HG03565 (cell line): ENCODE results near the gene SMIM7.
A peak's percentile ranks its signal among the peaks of the same experiment; 100 is the strongest.
"Not testable (repeated sequence)": the region's sequence is repeated elsewhere in the genome, so short reads cannot be mapped to it uniquely, and the experiment has no call there.

ENCODE experiments used
- ATAC-seq: cut with Tn5 transposase; IDR thresholded peaks from one replicate; pipeline ENCODE4 v1.9.1; 2021; ENCODE audit warnings: mild to moderate bottlenecking, moderate library complexity; ENCODE audit not compliant: unreplicated experiment

The SMIM7 gene

DNA sequence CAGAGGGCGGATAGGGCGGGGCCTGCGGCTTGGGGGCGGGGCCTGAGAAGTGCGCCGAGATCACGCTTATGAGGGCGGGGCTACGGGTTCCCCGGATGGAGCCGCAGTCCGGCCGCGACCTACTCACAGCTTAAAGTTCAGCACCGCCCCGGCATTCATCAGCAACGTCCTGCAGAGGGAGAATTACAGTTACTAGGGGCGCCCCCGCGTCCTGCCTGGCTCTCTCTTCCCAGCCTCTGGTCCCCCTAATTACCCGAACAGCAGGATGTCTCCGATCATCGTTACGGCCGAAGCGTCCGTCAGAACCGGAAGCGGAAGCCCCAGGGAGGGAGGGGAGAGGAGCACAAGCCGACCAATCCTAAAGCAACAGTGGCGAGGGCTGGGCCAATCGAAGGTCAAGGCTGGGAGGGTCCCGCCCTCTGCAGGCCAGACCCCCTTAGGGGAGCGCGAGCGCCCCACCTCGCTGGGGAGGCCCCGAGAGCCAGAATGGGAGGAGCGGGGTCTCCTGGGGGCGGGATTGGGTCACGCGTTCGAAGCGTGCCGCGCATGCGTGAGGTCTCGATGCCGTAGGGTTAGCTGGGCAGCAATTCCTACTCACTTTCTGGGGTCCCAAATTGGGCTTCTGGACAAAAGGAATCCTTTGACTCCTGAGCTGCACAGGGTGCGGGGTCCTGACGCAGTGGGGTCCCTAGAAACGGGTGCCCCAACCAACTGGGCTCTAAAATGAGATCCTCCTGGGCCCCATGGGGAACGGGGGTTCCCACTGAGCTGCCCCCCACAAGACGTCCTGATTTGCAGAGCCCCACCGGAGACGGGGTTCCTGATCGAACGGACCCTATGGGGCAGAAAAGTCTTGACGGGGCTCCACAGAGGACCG is at the start of gene SMIM7:
TSS of gene SMIM7 (minus strand) at position 313 of the 877 bp plus-strand sequence. CDS start at position 279, 34 bp downstream.
- peak; percentile 81 for ATAC-seq

DNA sequence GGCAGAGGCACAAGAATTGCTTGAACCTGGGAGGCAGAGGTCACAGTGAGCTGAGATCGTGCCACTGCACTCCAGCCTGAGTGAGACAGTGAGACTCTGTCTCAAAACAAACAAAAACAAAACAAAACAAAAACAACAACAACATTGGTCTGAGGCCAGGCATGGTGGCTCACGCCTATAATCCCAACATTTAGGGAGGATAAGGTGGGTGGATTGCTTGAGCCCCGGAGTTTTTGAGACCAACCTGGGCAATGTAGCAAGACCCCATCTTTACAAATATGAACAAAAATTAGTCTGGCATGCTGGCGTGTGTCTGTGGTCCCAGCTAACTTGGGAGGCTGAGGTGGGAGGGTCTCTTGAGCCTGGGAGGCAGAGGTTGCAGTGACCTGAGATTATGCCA is 43.7 kb upstream of the SMIM7 start:
- ATAC-seq = no peak

DNA sequence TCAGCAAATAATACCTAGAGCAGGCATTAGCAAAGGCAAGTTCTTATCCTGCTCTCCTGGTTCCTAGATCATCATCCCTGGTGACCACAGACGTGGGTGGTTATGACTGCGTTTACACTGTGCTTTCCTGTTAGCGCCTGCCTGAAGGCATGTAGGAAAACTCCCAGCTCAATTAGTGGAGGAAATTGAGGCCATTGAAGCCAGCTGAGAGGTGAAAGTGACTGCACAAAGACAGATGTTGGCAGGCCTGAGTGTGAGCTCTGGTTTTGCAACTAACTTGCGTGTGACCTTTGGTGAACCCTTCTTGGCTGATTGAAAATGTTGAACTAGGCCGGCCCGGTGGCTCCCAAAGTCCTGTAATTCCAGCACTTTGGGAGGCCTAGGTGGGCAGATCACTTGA is 42.2 kb upstream of the SMIM7 start:
- no peak for ATAC-seq

DNA sequence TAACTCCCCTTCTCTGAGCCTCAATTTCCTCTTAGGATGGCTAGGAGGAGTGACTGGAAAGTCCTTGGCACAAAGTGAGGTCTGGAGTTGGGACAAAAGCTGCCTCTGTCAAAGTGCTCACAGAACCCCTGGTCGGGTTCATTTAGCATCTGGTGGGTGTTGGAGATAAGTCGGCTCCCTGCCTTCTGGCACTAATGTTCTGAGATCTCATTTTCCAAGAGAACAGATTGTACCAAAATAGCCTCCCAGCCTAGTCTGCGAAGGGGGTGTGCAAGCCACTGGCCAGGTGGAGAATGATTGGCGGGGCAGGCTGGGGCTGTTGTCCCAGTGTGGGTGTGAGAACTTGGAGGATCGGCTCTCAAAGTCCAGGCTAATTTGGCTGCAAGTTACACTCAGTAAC is 39.0 kb upstream of the SMIM7 start:
- ATAC-seq = no peak

DNA sequence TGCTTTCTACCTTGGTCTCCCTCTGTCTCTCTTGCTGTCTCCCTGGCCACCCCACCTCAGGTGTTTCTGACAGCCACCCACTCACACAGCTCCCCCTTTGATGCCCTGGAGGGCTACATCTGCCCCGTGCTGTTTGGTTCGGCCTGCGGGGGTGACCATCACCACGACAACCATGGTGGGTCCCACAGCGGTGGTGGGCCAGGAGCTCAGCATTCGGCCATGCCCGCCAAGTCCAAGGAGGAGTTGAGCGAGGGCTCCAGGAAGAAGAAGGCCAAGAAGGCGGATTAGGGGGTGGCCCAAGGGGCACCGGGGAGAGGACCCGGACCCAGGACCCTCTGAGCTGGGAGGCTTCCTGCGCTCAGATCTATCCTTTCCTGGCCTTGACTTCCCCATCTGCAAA is 28.1 kb upstream of the SMIM7 start:
- ATAC-seq = no peak

DNA sequence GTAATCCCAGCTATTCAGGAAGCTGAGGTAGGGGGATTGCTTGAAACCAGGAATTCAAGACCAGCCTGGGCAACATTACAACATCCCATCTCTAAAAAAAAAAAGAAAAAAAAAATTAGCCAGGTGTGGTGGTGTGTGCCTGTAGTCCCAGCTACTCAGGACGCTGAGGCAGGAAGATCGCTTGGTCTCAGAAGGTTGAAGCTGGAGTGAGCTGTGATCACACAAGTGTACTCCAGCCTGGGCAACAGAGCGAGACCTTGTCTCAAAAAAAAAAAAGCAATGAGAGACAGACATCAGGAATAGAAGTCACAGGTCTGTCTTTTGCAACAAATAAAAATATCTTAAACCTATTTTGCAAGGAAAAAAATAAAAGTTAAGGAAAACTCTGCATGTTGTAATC is 24.3 kb upstream of the SMIM7 start:
- ATAC-seq = no peak

DNA sequence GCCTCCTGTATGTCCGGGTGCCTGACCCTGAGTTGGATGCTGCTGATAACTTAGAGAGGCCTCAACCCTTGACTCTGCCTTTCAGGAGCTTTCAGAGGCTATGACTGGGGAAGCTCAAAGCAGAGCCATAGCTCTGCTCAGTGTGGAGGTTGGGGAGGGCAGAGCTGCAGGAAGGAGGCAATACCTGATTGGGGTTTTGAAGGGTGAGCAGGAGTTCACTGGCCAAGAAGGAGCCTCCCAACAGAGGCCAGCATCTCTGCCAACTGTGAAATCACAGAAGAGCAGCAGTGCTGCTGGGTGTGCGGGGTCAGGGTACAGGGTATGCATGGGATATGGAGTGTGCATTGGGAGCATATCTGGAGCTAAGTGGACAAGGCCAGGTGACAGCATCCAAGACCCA is 22.6 kb upstream of the SMIM7 start:
- ATAC-seq = no peak

DNA sequence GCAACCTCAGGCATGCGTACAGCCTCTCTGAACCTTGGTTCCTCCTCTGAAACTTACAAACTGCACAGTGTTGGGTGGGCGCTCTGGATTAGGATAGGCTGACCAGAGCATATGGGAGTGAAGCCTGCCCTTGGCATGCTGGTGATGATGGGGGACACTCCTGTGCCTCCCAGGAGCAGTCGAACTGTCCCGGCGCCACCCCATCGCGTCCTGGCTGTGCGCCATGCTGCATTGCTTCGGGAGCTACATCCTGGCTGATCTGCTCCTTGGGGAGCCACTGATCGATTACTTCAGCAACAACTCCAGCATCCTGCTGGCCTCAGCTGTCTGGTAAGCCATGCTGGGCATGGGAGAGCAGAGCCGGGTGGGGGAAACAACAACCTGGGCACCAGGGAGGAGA is 19.9 kb upstream of the SMIM7 start:
- no peak for ATAC-seq

DNA sequence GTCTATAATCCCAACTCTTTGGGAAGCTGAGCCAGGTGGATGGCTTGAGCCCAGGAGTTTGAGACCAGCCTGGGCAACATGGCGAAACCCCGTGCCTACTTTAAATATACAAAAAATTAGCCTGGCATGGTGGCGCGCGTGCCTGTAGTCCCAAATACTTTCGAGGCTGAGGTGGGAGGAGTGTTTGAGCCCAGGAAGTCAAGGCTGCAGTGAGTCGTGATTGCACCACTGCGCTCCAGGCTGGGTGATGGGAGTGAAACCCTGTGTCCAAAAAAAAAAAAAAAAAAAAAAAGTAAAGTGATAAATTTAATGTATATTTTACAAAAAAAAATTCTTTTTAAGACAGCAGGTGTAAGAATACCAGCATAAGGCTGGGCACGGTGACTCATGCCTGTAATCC is 18.6 kb upstream of the SMIM7 start:
- ATAC-seq = no peak

DNA sequence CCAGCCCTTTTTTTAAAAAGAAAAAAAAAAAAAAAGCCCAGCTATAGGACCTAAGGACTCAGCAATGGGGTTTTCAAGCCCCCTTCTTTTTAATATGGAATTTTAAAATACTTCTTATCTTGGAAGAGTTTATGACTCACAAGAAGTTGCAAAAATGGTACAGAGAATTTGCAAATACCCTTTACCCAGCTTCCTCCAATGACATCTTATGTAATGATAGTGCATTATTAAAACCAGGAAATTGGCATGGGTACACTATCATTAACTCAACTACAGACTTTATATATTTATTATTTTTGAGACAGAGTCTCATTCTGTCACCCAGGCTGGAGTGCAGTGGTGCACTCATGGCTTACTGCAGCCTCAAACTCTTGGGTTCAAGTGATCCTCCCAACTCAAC is 17.1 kb upstream of the SMIM7 start:
- ATAC-seq = no peak

DNA sequence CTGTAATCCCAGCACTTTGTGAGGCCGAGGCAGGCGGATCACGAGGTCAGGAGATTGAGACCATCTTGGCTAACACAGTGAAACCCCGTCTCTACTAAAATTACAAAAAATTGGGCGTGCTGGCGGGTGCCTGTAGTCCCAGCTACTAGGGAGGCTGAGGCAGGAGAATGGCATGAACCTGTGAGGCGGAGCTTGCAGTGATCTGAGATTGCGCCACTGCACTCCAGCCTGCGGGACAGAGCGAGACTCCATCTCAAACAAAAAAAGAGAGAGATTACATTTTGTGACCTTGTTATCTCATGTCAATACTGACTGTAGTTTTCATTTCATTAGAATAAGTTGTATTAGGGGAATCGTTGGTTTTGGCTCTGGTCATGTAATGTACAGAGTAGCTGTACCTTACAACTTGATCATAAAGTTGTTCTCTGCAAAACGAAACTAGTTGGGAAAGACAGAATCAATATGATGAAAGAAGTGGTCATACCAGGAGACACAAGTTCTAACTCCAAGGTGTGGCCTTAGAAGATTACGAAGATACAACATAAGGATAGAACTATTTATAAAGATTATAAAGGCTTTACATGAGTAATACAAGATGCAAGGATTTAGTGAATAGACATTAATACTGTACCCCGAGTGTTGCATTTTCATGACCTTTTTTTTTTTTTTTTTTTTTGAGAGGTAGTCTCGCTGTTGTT is 16.3 kb upstream of the SMIM7 start:
- ATAC-seq = no peak

DNA sequence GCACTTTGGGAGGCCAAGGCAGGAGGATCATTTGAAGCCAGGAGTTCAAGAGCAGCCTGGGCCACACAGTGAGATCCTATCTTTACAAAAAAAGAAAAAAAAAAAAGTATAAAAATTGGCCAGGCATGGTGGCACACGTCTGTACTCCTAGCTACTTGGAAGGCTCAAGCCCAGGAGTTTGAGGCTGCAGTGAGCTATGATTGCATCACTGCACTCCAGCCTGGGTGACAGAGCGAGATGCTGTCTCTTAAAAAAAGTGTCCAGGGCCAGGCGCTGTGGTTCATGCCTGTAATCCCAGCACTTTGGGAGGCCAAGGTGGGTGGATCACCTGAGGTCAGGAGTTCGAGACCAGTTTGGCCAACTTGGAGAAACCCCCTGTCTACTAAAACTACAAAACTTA is 13.9 kb upstream of the SMIM7 start:
- not testable (repeated sequence) for ATAC-seq

DNA sequence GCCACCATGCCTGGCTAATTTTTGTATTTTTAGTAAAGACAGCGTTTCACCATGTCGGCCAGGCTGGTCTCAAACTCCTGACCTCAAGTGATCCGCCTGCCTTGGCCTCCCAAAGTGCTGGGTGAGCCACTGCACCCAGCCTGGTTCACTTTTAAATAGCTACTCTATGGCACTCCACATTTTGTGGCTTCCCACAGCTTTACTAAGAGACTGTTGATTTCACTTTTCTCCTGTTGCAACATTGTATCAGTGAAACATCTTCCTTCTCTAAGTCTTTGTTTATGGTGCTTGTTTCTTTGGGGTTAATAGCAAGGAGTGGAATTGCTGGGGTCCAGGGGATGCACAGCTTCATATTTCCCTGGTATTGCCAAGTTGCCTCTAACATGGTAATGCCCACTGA is 13.3 kb upstream of the SMIM7 start:
- no peak for ATAC-seq

DNA sequence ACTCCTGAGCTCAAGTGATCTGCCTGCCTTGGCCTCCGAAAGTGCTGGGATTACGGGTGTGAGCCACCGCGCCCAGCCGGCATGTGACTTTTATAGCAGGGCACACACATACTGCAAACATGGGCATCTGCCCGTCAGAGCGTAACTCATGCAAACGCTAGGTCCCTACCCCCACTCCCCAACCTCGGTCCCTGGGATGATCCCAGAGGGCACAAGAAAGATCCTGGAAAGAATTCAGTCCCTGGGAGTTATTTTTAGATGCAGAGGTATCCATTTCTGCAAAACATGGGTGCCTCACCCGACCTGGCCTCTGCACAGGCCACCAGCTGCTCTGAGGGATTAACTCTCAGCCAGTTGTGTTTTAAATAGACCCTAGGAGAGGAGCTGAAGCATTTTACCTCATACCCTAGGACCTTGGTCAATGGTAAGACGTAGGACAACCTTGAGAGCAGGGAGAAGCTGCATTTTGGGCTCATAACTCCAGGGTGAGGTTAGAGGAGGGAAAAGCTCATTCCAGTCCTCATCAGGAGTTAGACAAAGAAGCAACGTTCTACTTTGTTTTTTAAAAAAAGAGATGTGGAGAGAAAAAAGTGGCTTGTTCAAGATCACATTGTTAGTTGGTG is 11.8 kb upstream of the SMIM7 start:
- ATAC-seq = no peak

DNA sequence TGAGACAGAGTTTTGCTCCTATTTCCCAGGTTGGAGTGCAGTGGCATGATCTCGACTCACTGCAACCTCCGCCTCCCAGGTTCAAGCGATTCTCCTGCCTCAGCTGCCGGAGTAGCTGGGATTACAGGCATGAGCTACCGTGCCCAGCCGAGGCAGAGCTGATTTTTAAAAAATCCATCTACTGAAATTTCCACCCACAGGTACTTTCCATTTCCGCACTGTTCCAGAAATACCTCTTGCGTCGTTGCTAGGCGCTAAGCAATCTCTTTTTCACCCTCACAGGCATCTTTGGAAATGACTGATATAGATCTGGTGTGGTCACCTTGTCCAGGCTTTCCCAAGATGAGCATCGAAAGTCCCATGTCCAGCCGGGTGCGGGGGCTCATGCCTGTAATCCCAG is 10.3 kb upstream of the SMIM7 start:
- ATAC-seq = no peak

DNA sequence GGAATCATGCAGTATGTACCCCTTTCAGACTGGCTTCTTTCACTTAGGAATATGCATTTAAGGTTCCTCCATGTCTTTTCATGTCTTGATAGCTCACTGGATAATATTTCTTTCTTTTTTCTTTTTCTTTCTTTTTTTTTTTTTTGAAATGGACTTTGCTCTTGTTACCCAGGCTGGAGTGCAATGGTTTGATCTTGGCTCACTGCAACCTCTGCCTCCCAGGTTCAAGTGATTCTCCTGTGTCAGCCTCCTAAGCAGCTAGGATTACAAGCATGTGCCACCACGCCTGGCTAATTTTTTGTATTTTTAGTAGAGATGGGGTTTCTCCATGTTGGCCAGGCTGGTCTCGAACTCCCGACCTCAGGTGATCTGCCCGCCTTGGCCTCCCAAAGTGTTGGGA is 8.8 kb upstream of the SMIM7 start:
- not testable (repeated sequence) for ATAC-seq

DNA sequence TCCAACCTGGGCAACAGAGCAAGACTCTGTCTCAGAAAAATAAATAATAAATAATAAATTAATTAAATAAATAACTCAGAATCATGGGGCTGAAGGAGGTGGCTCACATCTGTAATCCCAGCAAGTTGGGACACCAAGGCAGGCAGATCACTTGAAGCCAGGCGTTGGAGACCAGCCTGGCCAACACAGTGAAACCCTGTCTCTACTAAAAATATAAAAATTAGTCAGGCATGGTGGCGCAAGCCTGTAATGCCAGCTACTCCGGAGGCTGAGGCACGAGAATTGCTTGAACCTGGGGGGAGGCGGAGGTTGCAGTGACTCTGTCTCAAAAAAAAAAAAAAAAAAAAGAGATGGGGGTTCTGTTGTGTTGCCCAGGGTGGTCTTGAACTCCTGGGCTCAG is 8.2 kb upstream of the SMIM7 start:
- ATAC-seq = no peak

DNA sequence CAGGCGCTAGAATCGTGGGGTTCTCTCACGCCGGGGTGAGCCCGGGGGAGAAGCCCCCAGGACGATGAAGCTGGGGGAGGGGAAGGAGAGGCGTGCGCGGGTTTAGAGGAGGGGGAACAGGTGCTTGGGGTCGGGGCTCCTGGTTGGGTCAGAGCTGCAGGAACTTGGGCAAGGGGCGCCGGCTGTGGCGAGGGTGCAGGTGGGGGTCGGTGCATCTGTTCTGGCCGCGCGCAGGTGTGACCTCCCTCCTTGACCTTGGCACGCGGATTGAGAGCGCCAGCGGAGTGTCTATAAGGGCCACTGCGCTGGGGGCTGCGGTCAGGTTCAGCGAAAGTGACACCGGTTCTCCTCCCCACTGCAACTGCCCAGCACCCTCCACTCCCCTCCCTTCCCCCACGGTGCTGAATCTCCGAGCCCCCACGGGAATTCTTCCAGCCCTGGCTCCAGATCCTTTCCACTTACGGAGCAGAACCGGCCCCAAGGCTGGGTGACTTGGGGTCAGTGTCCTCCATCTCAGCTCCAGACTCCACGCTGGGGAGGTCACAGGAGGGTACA is 1.6 kb upstream of the SMIM7 start:
- no peak for ATAC-seq

DNA sequence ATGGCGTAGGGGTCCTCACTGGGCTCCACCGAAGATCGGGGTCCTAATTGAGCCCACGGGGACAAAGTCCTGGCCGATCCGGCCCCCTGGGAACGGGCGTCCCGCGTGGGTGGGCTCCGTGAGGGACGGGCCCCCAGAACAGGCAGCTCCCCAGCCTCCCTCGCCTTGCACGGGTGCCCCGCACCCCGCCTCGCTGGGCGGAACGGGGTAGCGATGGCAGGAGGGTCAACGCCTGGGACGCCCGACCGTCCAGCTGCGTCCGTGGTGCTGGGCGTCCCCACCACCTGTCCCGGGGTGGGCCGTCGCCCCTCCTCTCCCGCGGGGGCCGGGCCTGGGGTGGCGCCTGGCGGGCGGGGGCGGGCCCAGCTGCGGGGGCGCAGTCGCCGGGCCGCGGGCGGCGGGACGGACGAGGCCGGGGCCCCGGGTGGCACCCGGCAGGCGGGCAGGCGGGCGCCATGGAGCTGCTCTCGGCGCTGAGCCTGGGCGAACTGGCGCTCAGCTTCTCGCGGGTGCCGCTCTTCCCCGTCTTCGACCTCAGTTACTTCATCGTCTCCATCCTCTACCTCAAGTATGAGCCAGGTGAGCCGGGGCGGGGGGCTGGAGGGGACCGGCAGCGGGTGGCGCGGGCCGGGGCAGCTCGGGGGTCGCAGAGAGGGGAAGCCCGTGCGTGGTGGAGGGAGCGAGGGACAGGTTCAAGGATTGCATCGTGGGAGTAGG is 977 bp upstream of the SMIM7 start, which contains the start of gene TMEM38A:
TSS of gene TMEM38A (plus strand) at position 377 of the 717 bp plus-strand sequence. CDS start at position 456, 79 bp downstream.
- no peak for ATAC-seq

DNA sequence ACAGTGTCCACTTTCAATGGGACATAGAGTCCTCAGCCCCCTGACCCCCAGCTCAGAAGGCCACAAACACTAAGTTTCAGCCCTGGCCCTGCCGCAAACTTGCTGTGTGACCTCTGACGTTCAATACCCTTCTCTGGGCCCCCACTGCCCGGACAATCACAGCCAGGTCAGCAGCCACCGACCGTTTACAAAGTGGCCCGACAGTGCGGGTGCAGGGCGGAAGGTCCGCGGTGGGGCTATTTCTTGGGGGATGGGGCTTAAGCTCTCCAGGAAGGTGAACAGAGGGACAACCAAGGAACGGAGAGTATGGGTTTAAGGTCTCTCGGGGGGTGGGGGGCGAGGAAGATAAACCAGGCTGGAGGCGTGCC is 496 bp downstream of the SMIM7 start:
- ATAC-seq = no peak

DNA sequence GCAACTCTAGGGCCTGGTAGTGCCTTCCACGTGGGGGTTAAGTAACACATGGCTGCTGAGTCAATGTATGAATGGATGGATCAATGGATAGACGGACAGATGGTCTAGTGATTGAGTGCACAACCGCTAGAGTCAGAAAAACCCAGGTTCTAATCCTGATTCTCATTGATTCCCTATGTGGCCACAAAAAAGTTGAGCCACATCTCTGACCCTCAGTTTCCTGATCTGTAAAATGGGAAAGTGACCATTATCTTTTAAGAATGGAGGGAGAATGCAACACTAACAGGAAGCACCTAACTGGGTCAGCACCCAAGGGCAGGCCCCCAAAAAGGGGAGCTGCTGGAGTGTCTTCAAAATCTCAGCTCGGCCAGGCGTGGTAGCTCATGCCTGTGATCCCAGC is 2.6 kb downstream of the SMIM7 start:
- no peak for ATAC-seq
